GM12878 (cell line): Measurements from ENCODE around the gene HTR1D.

ENCODE experiments used
- EZH2 ChIP-seq: IDR thresholded peaks from 2 replicates; pipeline ENCODE4 v1.6.1; 2012; ENCODE audit warnings: low read depth, mild to moderate bottlenecking, control low read depth, inconsistent platforms, low read length, borderline replicate concordance; ENCODE audit not compliant: control insufficient read depth
- GABPA ChIP-seq: IDR thresholded peaks from 2 replicates; pipeline ENCODE4 v1.6.1; 2014; ENCODE audit warnings: antibody characterized with exemption, low read depth, mild to moderate bottlenecking, inconsistent platforms
- MTA2 ChIP-seq: fragments of 450-650 bp; IDR thresholded peaks from 2 replicates; pipeline ENCODE4 v1.6.1; 2016; ENCODE audit warnings: low read depth, mild to moderate bottlenecking, moderate library complexity
- POLR2AphosphoS5 ChIP-seq: IDR thresholded peaks from 2 replicates; pipeline ENCODE4 v1.6.1; 2011; ENCODE audit warnings: mild to moderate bottlenecking, low read length, inconsistent platforms
- RAD51 ChIP-seq: fragments of 450-650 bp; IDR thresholded peaks from 2 replicates; pipeline ENCODE4 v1.6.1; 2016; ENCODE audit warnings: moderate library complexity, mild to moderate bottlenecking, inconsistent platforms
- RFX5 ChIP-seq: IDR thresholded peaks from 2 replicates; pipeline ENCODE4 v1.6.1; 2011; ENCODE audit warnings: low read depth, low read length, improper control_type of control experiment
- SP1 ChIP-seq: IDR thresholded peaks from one replicate; pipeline ENCODE4 v1.6.1; 2011; ENCODE audit warnings: low read depth, low read length
- SPI1 ChIP-seq: IDR thresholded peaks from 2 replicates; pipeline ENCODE4 v1.6.1; 2011; ENCODE audit warnings: low read depth, mild to moderate bottlenecking, low read length, moderate library complexity, borderline replicate concordance; ENCODE audit not compliant: insufficient read depth
- SREBF2 ChIP-seq: IDR thresholded peaks from 2 replicates; pipeline ENCODE4 v1.6.1; 2012; ENCODE audit warnings: mild to moderate bottlenecking, low read length
- TAF1 ChIP-seq: IDR thresholded peaks from 2 replicates; pipeline ENCODE4 v1.6.1; 2011; ENCODE audit warnings: mild to moderate bottlenecking, low read depth, low read length, borderline replicate concordance
- TF ChIP-seq, protein P1 (sequence below): IDR thresholded peaks from 2 replicates; pipeline ENCODE4 v1.6.1; 2012; ENCODE audit warnings: mild to moderate bottlenecking, low read depth, low read length
- TF ChIP-seq, protein P2 (sequence below), 3 experiments: IDR thresholded peaks in 2 of 3; conservative IDR thresholded peaks in 1 of 3; 2 replicates each; pipeline ENCODE4 v1.5.1; 2011; ENCODE audit warnings: low read depth in 3 of 3, low read length in 3 of 3, mild to moderate bottlenecking in 3 of 3, control low read depth in 2 of 3, moderate library complexity in 2 of 3, inconsistent platforms in 1 of 3, mixed read lengths in 1 of 3; ENCODE audit not compliant: control insufficient read depth in 2 of 3, insufficient read depth in 1 of 3; ENCODE audit errors: extremely low read depth in 1 of 3
- TF ChIP-seq, protein P3 (sequence below): IDR thresholded peaks from 2 replicates; pipeline ENCODE4 v1.6.1; 2012; ENCODE audit warnings: low read length, inconsistent platforms

- no peak for TF ChIP-seq RFX5
- no peak for TF ChIP-seq EZH2
- TF ChIP-seq SP1: no peak
- TF ChIP-seq POLR2AphosphoS5: no peak
- TF ChIP-seq, protein P1, sequence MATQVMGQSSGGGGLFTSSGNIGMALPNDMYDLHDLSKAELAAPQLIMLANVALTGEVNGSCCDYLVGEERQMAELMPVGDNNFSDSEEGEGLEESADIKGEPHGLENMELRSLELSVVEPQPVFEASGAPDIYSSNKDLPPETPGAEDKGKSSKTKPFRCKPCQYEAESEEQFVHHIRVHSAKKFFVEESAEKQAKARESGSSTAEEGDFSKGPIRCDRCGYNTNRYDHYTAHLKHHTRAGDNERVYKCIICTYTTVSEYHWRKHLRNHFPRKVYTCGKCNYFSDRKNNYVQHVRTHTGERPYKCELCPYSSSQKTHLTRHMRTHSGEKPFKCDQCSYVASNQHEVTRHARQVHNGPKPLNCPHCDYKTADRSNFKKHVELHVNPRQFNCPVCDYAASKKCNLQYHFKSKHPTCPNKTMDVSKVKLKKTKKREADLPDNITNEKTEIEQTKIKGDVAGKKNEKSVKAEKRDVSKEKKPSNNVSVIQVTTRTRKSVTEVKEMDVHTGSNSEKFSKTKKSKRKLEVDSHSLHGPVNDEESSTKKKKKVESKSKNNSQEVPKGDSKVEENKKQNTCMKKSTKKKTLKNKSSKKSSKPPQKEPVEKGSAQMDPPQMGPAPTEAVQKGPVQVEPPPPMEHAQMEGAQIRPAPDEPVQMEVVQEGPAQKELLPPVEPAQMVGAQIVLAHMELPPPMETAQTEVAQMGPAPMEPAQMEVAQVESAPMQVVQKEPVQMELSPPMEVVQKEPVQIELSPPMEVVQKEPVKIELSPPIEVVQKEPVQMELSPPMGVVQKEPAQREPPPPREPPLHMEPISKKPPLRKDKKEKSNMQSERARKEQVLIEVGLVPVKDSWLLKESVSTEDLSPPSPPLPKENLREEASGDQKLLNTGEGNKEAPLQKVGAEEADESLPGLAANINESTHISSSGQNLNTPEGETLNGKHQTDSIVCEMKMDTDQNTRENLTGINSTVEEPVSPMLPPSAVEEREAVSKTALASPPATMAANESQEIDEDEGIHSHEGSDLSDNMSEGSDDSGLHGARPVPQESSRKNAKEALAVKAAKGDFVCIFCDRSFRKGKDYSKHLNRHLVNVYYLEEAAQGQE: no peak
- TF ChIP-seq, protein P2, sequence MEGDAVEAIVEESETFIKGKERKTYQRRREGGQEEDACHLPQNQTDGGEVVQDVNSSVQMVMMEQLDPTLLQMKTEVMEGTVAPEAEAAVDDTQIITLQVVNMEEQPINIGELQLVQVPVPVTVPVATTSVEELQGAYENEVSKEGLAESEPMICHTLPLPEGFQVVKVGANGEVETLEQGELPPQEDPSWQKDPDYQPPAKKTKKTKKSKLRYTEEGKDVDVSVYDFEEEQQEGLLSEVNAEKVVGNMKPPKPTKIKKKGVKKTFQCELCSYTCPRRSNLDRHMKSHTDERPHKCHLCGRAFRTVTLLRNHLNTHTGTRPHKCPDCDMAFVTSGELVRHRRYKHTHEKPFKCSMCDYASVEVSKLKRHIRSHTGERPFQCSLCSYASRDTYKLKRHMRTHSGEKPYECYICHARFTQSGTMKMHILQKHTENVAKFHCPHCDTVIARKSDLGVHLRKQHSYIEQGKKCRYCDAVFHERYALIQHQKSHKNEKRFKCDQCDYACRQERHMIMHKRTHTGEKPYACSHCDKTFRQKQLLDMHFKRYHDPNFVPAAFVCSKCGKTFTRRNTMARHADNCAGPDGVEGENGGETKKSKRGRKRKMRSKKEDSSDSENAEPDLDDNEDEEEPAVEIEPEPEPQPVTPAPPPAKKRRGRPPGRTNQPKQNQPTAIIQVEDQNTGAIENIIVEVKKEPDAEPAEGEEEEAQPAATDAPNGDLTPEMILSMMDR (IDR thresholded peaks at IDR 0.05 in 2 of 3, conservative IDR thresholded peaks at IDR 0.05 in 1 of 3; ENCODE audit: control insufficient read depth in 2 of 3, extremely low read depth in 1 of 3, insufficient read depth in 1 of 3, low read depth in 3 of 3, low read length in 3 of 3): no peak
- no peak for TF ChIP-seq MTA2
- TF ChIP-seq SREBF2: no peak
- no peak for TF ChIP-seq RAD51
- TF ChIP-seq TAF1: no peak
- TF ChIP-seq, protein P3, sequence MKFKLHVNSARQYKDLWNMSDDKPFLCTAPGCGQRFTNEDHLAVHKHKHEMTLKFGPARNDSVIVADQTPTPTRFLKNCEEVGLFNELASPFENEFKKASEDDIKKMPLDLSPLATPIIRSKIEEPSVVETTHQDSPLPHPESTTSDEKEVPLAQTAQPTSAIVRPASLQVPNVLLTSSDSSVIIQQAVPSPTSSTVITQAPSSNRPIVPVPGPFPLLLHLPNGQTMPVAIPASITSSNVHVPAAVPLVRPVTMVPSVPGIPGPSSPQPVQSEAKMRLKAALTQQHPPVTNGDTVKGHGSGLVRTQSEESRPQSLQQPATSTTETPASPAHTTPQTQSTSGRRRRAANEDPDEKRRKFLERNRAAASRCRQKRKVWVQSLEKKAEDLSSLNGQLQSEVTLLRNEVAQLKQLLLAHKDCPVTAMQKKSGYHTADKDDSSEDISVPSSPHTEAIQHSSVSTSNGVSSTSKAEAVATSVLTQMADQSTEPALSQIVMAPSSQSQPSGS: no peak
- TF ChIP-seq GABPA: no peak
- no peak for TF ChIP-seq SPI1
Observed at GRCh38 chr1:23169195-23169575, 48.1 kb downstream of the HTR1D start.
